HG02623 (cell line): ENCODE measurements around the gene LIMCH1.

ENCODE experiments used
- ATAC-seq: cut with Tn5 transposase; IDR thresholded peaks from one replicate; pipeline ENCODE4 v1.9.1; 2021; ENCODE audit warnings: moderate library complexity; ENCODE audit not compliant: unreplicated experiment

Gene LIMCH1

GRCh38 chr4:41601025-41601424 lies 63.1 kb downstream of the LIMCH1 start:
- no peak for ATAC-seq

GRCh38 chr4:41602113-41602512 lies 64.2 kb downstream of the LIMCH1 start:
- no peak for ATAC-seq

GRCh38 chr4:41602886-41603498 lies 65.0 kb downstream of the LIMCH1 start:
- ATAC-seq, result no peak

- ATAC-seq, result no peak
These were observed 71.9 kb downstream of the LIMCH1 start for GRCh38 chr4:41609851-41610250.

- no peak for ATAC-seq
These were observed 72.5 kb downstream of the LIMCH1 start for GRCh38 chr4:41610474-41610873.

GRCh38 chr4:41611124-41611838 lies 73.3 kb downstream of the LIMCH1 start:
- no peak for ATAC-seq

GRCh38 chr4:41611881-41612871 lies 74.2 kb downstream of the LIMCH1 start:
- ATAC-seq, result no peak

- ATAC-seq, result no peak
These were observed 75.4 kb downstream of the LIMCH1 start for GRCh38 chr4:41613386-41613785.

- no peak for ATAC-seq
These were observed 75.9 kb downstream of the LIMCH1 start for GRCh38 chr4:41613821-41614220.

- ATAC-seq, result no peak
These were observed 76.6 kb downstream of the LIMCH1 start for GRCh38 chr4:41614519-41614918.

GRCh38 chr4:41619161-41619560 lies 81.2 kb downstream of the LIMCH1 start:
- no peak for ATAC-seq

GRCh38 chr4:41620594-41621256 lies 82.8 kb downstream of the LIMCH1 start:
- ATAC-seq, result no peak

GRCh38 chr4:41622787-41623186 lies 84.8 kb downstream of the LIMCH1 start:
- no peak for ATAC-seq

GRCh38 chr4:41624765-41625164 lies 86.8 kb downstream of the LIMCH1 start:
- no peak for ATAC-seq

GRCh38 chr4:41625531-41625930 lies 87.6 kb downstream of the LIMCH1 start:
- ATAC-seq, result no peak

GRCh38 chr4:41628936-41629335 lies 91.0 kb downstream of the LIMCH1 start:
- ATAC-seq, result no peak

- ATAC-seq, result no peak
These were observed 93.6 kb downstream of the LIMCH1 start for GRCh38 chr4:41631523-41631922.

GRCh38 chr4:41632481-41633073 lies 94.6 kb downstream of the LIMCH1 start:
- ATAC-seq, result no peak

GRCh38 chr4:41633321-41633720 lies 95.4 kb downstream of the LIMCH1 start:
- ATAC-seq, result no peak

- ATAC-seq, result no peak
These were observed 97.5 kb downstream of the LIMCH1 start for GRCh38 chr4:41635441-41635840.

GRCh38 chr4:41638203-41638602 lies 100.2 kb downstream of the LIMCH1 start:
- no peak for ATAC-seq
